Panc1 (cell line): ENCODE data around the gene HOPX.

Experiments
- POLR2AphosphoS5 ChIP-seq: IDR thresholded peaks from 2 replicates; pipeline ENCODE4 v1.6.1; 2012; ENCODE audit warnings: mild to moderate bottlenecking, low read depth, low read length, moderate library complexity
- REST ChIP-seq, 2 experiments: IDR thresholded peaks; 2 replicates each; pipeline ENCODE4 v1.6.1; 2011 to 2012; ENCODE audit warnings: low read depth in 2 of 2, control low read depth in 1 of 2, low read length in 1 of 2, mild to moderate bottlenecking in 1 of 2, moderate library complexity in 1 of 2; ENCODE audit not compliant: insufficient read depth in 1 of 2
- TCF7L2 ChIP-seq: IDR thresholded peaks from 2 replicates; pipeline ENCODE4 v1.6.1; 2011; ENCODE audit warnings: mild to moderate bottlenecking, low read depth, low read length, inconsistent platforms
- TF ChIP-seq, protein P1 (sequence below): fragments of 450-650 bp; IDR thresholded peaks from 2 replicates; pipeline ENCODE4 v1.5.1; 2017; ENCODE audit warnings: mild to moderate bottlenecking

DNA sequence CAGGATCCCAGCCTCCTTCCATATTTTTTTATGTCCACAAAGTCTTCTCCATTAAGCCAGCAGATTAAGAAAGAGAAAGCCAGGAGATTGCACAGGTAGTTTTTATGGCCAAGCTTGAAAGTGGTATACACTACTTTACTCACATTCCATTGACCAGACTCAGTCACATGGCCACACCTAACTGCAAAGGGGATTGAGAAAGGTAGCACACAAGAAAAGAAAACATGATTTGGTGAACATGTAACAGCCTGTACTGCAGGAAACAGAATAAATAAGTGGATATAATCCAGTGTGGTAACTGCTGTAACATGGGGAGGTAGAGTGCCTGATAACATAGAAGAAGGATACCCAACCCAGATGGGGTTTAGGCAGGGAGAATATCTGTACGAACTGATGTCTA is 43.9 kb downstream of the HOPX start:
- TF ChIP-seq, protein P1, sequence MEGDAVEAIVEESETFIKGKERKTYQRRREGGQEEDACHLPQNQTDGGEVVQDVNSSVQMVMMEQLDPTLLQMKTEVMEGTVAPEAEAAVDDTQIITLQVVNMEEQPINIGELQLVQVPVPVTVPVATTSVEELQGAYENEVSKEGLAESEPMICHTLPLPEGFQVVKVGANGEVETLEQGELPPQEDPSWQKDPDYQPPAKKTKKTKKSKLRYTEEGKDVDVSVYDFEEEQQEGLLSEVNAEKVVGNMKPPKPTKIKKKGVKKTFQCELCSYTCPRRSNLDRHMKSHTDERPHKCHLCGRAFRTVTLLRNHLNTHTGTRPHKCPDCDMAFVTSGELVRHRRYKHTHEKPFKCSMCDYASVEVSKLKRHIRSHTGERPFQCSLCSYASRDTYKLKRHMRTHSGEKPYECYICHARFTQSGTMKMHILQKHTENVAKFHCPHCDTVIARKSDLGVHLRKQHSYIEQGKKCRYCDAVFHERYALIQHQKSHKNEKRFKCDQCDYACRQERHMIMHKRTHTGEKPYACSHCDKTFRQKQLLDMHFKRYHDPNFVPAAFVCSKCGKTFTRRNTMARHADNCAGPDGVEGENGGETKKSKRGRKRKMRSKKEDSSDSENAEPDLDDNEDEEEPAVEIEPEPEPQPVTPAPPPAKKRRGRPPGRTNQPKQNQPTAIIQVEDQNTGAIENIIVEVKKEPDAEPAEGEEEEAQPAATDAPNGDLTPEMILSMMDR: no peak
- no peak for TF ChIP-seq REST (IDR thresholded peaks at IDR 0.05; ENCODE audit: insufficient read depth in 1 of 2, low read depth in 2 of 2, low read length in 1 of 2)
- TF ChIP-seq POLR2AphosphoS5: no peak
- TF ChIP-seq TCF7L2: no peak
